Neuronal stem cell (in vitro differentiated cells): ENCODE results near the gene LCE5A.
A peak's percentile ranks its signal among the peaks of the same experiment; 100 is the strongest.

Experiments
- DNase-seq: peaks from one replicate; pipeline ENCODE4 v3.0.0-alpha.2; 2013; ENCODE audit warnings: low spot score
- H2AFZ ChIP-seq: one replicate; pipeline ENCODE4 v1.6.1; 2013; ENCODE audit warnings: mild to moderate bottlenecking, low read length, inconsistent platforms
- H2AK5ac ChIP-seq: 2 replicates; pipeline ENCODE4 v1.6.1; 2013; ENCODE audit warnings: low read depth, mild to moderate bottlenecking, inconsistent platforms, low read length, moderate library complexity, mixed read lengths
- H2BK120ac ChIP-seq: 2 replicates; pipeline ENCODE4 v1.6.1; 2013; ENCODE audit warnings: low read depth, mild to moderate bottlenecking, inconsistent platforms, low read length, moderate library complexity, mixed read lengths
- H2BK12ac ChIP-seq: one replicate; pipeline ENCODE4 v1.6.1; 2013; ENCODE audit warnings: low read length, inconsistent platforms
- H2BK15ac ChIP-seq: 2 replicates; pipeline ENCODE4 v1.6.1; 2013; ENCODE audit warnings: mild to moderate bottlenecking, low read length, inconsistent platforms, mixed read lengths
- H2BK5ac ChIP-seq: one replicate; pipeline ENCODE4 v1.6.1; 2013; ENCODE audit warnings: inconsistent platforms, mild to moderate bottlenecking, low read length, moderate library complexity
- H3K14ac ChIP-seq: one replicate; pipeline ENCODE4 v1.6.1; 2013; ENCODE audit warnings: low read length, inconsistent platforms
- H3K18ac ChIP-seq: 2 replicates; pipeline ENCODE4 v1.6.1; 2013; ENCODE audit warnings: low read length, inconsistent platforms
- H3K23ac ChIP-seq: 2 replicates; pipeline ENCODE4 v1.6.1; 2013; ENCODE audit warnings: low read depth, mild to moderate bottlenecking, mixed read lengths, low read length, inconsistent platforms; ENCODE audit not compliant: poor library complexity
- H3K27ac ChIP-seq: replicated peaks from 3 replicates; pipeline ENCODE4 v1.5.1; 2013; ENCODE audit warnings: low read length, inconsistent platforms
- H3K27me3 ChIP-seq, 3 experiments: 2 replicates each; pipeline ENCODE4 v1.6.1; 2013; ENCODE audit warnings: low read length in 3 of 3, mild to moderate bottlenecking in 2 of 3, inconsistent platforms in 1 of 3, low read depth in 1 of 3, mixed read lengths in 1 of 3, moderate library complexity in 1 of 3; ENCODE audit not compliant: control insufficient read depth in 3 of 3, insufficient read depth in 3 of 3
- H3K36me3 ChIP-seq, 2 donors: replicated peaks in 1 of 2; 2 replicates each; pipeline ENCODE4 v1.6.1; 2013; ENCODE audit warnings: low read length in 2 of 2; ENCODE audit not compliant: control insufficient read depth in 2 of 2, insufficient read depth in 2 of 2
- H3K4ac ChIP-seq: 2 replicates; pipeline ENCODE4 v1.6.1; 2013; ENCODE audit warnings: inconsistent platforms, mild to moderate bottlenecking, low read length, moderate library complexity
- H3K4me1 ChIP-seq, 2 donors: 1 replicate in 1 of 2; 2 replicates in 1 of 2; pipeline ENCODE4 v1.6.1; 2013; ENCODE audit warnings: low read length in 2 of 2, low read depth in 1 of 2; ENCODE audit not compliant: control insufficient read depth in 2 of 2, insufficient read depth in 1 of 2
- H3K4me2 ChIP-seq: one replicate; pipeline ENCODE4 v1.6.1; 2013; ENCODE audit warnings: mild to moderate bottlenecking, low read length, inconsistent platforms; ENCODE audit not compliant: insufficient read depth, poor library complexity, severe bottlenecking
- H3K4me3 ChIP-seq, 2 donors: 2 replicates each; pipeline ENCODE4 v1.5.1; 2013; ENCODE audit warnings: low read length in 2 of 2, mild to moderate bottlenecking in 2 of 2, inconsistent platforms in 1 of 2, moderate library complexity in 1 of 2
- H3K79me1 ChIP-seq: one replicate; pipeline ENCODE4 v1.6.1; 2013; ENCODE audit warnings: low read depth, mild to moderate bottlenecking, inconsistent platforms, low read length, moderate library complexity
- H3K9ac ChIP-seq: one replicate; pipeline ENCODE4 v1.6.1; 2013; ENCODE audit warnings: mild to moderate bottlenecking, low read depth, low read length, inconsistent platforms; ENCODE audit not compliant: poor library complexity
- H3K9me3 ChIP-seq, 2 donors: replicated peaks in 1 of 2; 2 replicates each; pipeline versions ENCODE3 to v1.6.1; 2013; ENCODE audit warnings: low read length in 2 of 2, mild to moderate bottlenecking in 2 of 2, inconsistent platforms in 1 of 2, low read depth in 1 of 2, mixed read lengths in 1 of 2, moderate library complexity in 1 of 2; ENCODE audit not compliant: control insufficient read depth in 2 of 2, insufficient read depth in 1 of 2
- H4K8ac ChIP-seq: one replicate; pipeline ENCODE4 v1.6.1; 2013; ENCODE audit warnings: low read depth, mild to moderate bottlenecking, inconsistent platforms, low read length, moderate library complexity
- H4K91ac ChIP-seq: one replicate; pipeline ENCODE4 v1.6.1; 2013; ENCODE audit warnings: low read length, low read depth, mild to moderate bottlenecking, inconsistent platforms; ENCODE audit not compliant: poor library complexity
- WGBS, 2 donors: extraction: QIAGEN DNeasy Blood & Tissue Kit; methylation state at CpG; one replicate each; pipeline ENCODE4 v1.1.7; 2013; ENCODE audit warnings: missing lambda C conversion rate in 2 of 2, mixed read lengths in 1 of 2; ENCODE audit not compliant: insufficient read length in 2 of 2, insufficient replicate concordance in 1 of 2; ENCODE audit errors: extremely low coverage in 2 of 2; 5-methylcytosine and 5-hydroxymethylcytosine counted together

Gene LCE5A

DNA sequence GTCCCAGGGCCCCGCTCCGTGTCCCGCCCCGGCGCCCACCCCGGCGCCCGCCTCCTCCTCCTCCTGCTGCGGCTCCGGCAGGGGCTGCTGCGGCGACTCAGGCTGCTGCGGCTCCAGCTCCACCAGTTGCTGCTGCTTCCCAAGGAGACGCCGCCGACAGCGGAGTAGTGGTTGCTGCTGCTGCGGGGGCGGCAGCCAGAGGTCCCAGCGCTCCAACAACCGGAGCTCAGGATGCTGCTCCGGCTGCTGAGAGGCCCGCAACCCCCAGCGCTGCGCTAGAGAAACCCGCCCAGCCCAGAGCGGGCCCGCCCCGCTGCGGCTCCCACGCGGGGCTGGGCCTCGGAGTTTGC lies 4.8 kb downstream of the LCE5A start:
- no peaks in the 10 kb centered on the region for H3K79me1 ChIP-seq
- H3K27me3 ChIP-seq = peaks cover 0 to 3% (median 0%) of the 10 kb centered on the region in 3 experiments
- no peak overlapping the region for H3K27ac ChIP-seq
- WGBS, 2 donors = no CpG with 5 or more reads among the region's 33 CpGs
- no peak overlapping the region for H3K9ac ChIP-seq
- DNase-seq = no peak
- no peak overlapping the region for H3K4me2 ChIP-seq
- H3K4me3 ChIP-seq = no peak overlapping the region
- no peak overlapping the region for H2AFZ ChIP-seq
- no peak overlapping the region for H2BK120ac ChIP-seq
- H2BK12ac ChIP-seq = no peak overlapping the region
- no peak overlapping the region for H2BK15ac ChIP-seq
- no peaks in the 10 kb centered on the region for H3K4me1 ChIP-seq
- H2AK5ac ChIP-seq = no peak overlapping the region
- H3K9me3 ChIP-seq = peaks cover 0 to 43% of the 10 kb centered on the region in 2 donors
- H4K91ac ChIP-seq = no peak overlapping the region
- H3K14ac ChIP-seq = no peak overlapping the region
- H4K8ac ChIP-seq = no peak overlapping the region
- H3K36me3 ChIP-seq = no peaks in the 10 kb centered on the region
- no peak overlapping the region for H2BK5ac ChIP-seq
- no peak overlapping the region for H3K23ac ChIP-seq
- no peak overlapping the region for H3K4ac ChIP-seq
- H3K18ac ChIP-seq = no peak overlapping the region

DNA sequence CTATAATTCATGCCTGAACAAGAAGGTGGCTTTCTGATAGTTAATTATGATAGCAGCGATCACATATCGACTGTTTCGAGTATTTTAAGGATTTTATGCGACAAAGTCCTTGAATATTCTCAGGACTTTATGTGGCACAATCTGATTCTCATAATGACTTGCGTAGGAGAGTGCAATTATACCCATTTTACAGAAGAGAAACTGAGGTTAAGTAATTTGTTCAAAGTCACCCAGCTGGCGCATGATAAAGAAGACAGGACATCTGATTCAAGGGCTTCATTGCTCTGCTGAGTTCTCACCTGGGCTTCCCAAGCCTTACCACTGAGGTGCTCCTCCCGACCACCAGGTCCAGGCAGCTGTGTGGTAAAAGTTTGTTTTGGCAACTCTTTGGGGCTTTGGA lies 5.5 kb downstream of the LCE5A start:
- Histone ChIP-seq H3K14ac (no peak overlapping the region), H3K27me3 (peaks cover 0 to 3% (median 0%) of the 10 kb centered on the region in 3 experiments), H2AFZ (no peak overlapping the region), H3K27ac (no peak overlapping the region), H3K4me3 (no peak overlapping the region), H3K9ac (no peak overlapping the region), H2AK5ac (no peak overlapping the region), H3K36me3 (no peaks in the 10 kb centered on the region), H3K23ac (no peak overlapping the region), H3K4me2 (no peak overlapping the region), H2BK12ac (no peak overlapping the region), H3K9me3 (peaks cover 0 to 39% of the 10 kb centered on the region in 2 donors), H4K91ac (no peak overlapping the region), H3K18ac (no peak overlapping the region), H2BK15ac (no peak overlapping the region), H3K79me1 (no peaks in the 10 kb centered on the region), H2BK5ac (no peak overlapping the region), H2BK120ac (no peak overlapping the region), H4K8ac (no peak overlapping the region), H3K4me1 (no peaks in the 10 kb centered on the region), H3K4ac (no peak overlapping the region)
- no peak for DNase-seq
- no CpG with 5 or more reads among the region's 7 CpGs for WGBS, 2 donors

DNA sequence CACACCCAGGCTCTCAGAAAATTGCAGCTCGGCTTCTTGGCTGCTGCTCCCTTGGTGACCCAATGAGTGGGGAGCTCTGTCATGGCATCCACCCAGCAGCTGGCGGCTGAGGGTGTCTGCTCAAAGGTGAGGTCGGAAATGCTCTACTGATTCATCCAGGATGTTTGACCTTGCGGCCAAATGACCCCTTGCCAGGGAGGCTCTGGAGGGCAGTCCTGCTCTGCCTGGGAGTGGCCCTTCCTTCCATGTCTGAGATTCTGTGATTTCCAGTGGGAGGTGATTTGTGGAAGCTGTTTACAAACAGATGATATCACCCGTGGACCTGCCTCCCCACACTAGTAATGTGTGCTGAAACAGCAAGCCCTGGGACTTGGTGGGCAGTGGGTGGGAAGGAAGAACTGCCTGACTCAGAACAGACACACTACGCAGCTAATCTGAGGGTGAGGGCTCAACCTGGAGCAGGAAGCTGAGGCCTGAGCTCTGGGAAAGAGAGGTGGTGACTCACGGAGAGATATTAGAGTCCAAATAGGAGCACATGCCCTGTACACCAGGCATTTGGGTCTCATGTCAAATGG lies 6.7 kb downstream of the LCE5A start:
- DNase-seq = no peak
- no CpG with 5 or more reads among the region's 7 CpGs for WGBS, 2 donors
- Histone ChIP-seq H3K4me3 (peak overlapping the region in 1 of 2 donors; percentile 41), H2AK5ac (no peak overlapping the region), H3K18ac (no peak overlapping the region), H2BK5ac (no peak overlapping the region), H4K8ac (no peak overlapping the region), H2BK15ac (no peak overlapping the region), H3K4me1 (no peaks in the 10 kb centered on the region), H3K27me3 (peaks cover 0 to 3% (median 0%) of the 10 kb centered on the region in 3 experiments), H3K4ac (no peak overlapping the region), H3K14ac (no peak overlapping the region), H4K91ac (no peak overlapping the region), H2BK12ac (no peak overlapping the region), H3K27ac (no peak overlapping the region), H2AFZ (no peak overlapping the region), H3K9ac (no peak overlapping the region), H3K4me2 (no peak overlapping the region), H2BK120ac (no peak overlapping the region), H3K79me1 (no peaks in the 10 kb centered on the region), H3K36me3 (no peaks in the 10 kb centered on the region), H3K23ac (no peak overlapping the region), H3K9me3 (peaks cover 0 to 39% of the 10 kb centered on the region in 2 donors)

DNA sequence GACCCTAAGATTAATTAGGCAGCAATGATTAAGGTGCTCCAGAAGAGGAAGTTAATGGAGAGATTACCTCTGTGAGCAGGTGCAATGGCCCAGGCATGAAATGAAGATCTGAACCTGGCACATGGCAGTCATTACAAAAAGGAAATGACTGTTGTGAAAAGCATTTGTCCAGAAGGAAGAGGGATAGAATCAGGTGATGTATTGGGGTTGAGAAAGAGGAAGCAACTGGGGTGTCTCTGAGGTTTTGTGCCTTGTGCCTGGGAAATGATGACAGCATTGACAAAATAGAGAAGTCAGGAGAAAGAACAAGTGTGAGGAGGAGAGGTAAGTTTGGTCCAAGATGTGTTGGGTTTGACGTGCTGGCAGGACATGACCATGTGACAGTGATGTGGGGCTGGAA lies 9.2 kb downstream of the LCE5A start:
- Histone ChIP-seq H2BK12ac (no peak overlapping the region), H2AFZ (no peak overlapping the region), H4K91ac (no peak overlapping the region), H2AK5ac (no peak overlapping the region), H3K14ac (no peak overlapping the region), H3K4me2 (no peak overlapping the region), H4K8ac (no peak overlapping the region), H3K27ac (no peak overlapping the region), H3K36me3 (no peaks in the 10 kb centered on the region), H2BK5ac (no peak overlapping the region), H3K4me1 (no peaks in the 10 kb centered on the region), H3K4ac (no peak overlapping the region), H3K23ac (no peak overlapping the region), H3K9me3 (peaks cover 0 to 28% of the 10 kb centered on the region in 2 donors), H3K79me1 (no peaks in the 10 kb centered on the region), H3K27me3 (peaks cover 0 to 3% (median 0%) of the 10 kb centered on the region in 3 experiments), H3K9ac (no peak overlapping the region), H3K4me3 (no peak overlapping the region), H3K18ac (no peak overlapping the region), H2BK15ac (no peak overlapping the region), H2BK120ac (no peak overlapping the region)
- no CpG with 5 or more reads among the region's 1 CpG for WGBS, 2 donors
- DNase-seq = no peak
